Liver (tissue), 3 donors: ENCODE measurements around the gene TSKU.

Experiments used
- CTCF ChIP-seq: fragments of 150-350 bp; IDR thresholded peaks from 2 replicates; pipeline ENCODE4 v1.5.1; 2017; ENCODE audit warnings: improper control_type of control experiment, low read depth, low read length; ENCODE audit not compliant: missing input control
- REST ChIP-seq: IDR thresholded peaks from 2 replicates; pipeline ENCODE4 v1.6.1; 2016; ENCODE audit warnings: antibody characterized with exemption, mild to moderate bottlenecking
- TAF1 ChIP-seq: conservative IDR thresholded peaks from 2 replicates; pipeline ENCODE4 v1.6.1; 2016; ENCODE audit warnings: antibody characterized with exemption, mild to moderate bottlenecking
- donor health status: healthy.
- donor health status: healthy.

GRCh38 chr11:76783294-76783895 lies at the start of gene TSKU:
- TF ChIP-seq REST (peak; percentile 2), CTCF (no peak), TAF1 (no peak)
